D721Med (cell line): ENCODE measurements around the gene COL5A2.

Experiments used
- DNase-seq: peaks from one replicate; pipeline ENCODE4 v3.0.0; 2011; ENCODE audit warnings: low spot score; ENCODE audit not compliant: insufficient read length
- FAIRE-seq: peaks from 2 replicates; lab custom pipeline; 2011; peaks lifted over from hg19 to GRCh38; lab: Jason Lieb, UNC
- CTCF ChIP-seq: IDR thresholded peaks from 2 replicates; pipeline ENCODE4 v1.5.1; 2012; ENCODE audit warnings: mild to moderate bottlenecking, control low read depth; ENCODE audit not compliant: insufficient read depth; ENCODE audit errors: missing control alignments

Gene COL5A2

GRCh38 chr2:189022492-189022891, 157.1 kb downstream of the COL5A2 start:
- no peak for TF ChIP-seq CTCF
- DNase-seq = no peak
- no peak for FAIRE-seq

GRCh38 chr2:189022053-189022481, 157.5 kb downstream of the COL5A2 start:
- FAIRE-seq = no peak
- no peak for DNase-seq
- no peak for TF ChIP-seq CTCF

GRCh38 chr2:189020179-189020578, 159.4 kb downstream of the COL5A2 start:
- DNase-seq (no peak), FAIRE-seq (no peak)
- TF ChIP-seq CTCF = no peak

- TF ChIP-seq CTCF = no peak
- DNase-seq (no peak), FAIRE-seq (no peak)
These were observed 160.9 kb downstream of the COL5A2 start for GRCh38 chr2:189018631-189019030.

- no peak for TF ChIP-seq CTCF
- DNase-seq = no peak
- no peak for FAIRE-seq
These were observed 163.2 kb downstream of the COL5A2 start for GRCh38 chr2:189016311-189016861.

GRCh38 chr2:189015359-189015758, 164.2 kb downstream of the COL5A2 start:
- no peak for DNase-seq
- no peak for FAIRE-seq

More at GRCh38 chr2:189015359-189015758, 164.2 kb downstream of the COL5A2 start:
- no peak for TF ChIP-seq CTCF
